ENCODE data around the gene ATP1B3. TPM values are rescaled to one million over a fixed set of nuclear protein-coding genes. Genes with fewer than 3 reads are reported as not detected.

Gene ATP1B3
- total RNA-seq, 1 experiment from 2014 or later: 250 TPM

DNA sequence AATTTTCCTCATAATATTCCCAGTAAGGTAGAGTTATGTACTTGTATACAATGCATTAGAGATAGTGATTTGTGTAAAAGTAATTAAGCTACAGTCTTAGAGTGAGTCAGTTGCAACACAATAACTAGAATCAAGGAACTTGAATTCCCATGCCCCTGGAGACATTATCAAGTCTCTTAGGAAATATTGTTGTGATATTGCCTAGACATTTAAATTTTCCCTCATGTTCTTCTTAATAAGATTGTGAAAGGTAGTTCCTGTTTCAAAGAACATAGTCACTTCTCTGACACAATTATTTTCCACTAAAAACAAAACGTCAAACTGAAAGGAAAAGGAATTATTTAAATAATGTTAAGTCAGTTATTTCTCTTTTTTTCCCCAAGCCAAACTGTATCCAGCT lies 13.0 kb upstream of the ATP1B3 start:
- Histone ChIP-seq H4K91ac (ENCODE audit: insufficient read length, low read depth, low read length) (no peak overlapping the region), H3K18ac (ENCODE audit: insufficient read length, low read depth, low read length) (no peak overlapping the region), H3K14ac (ENCODE audit: insufficient read depth, low read length) (no peak overlapping the region), H3K23ac (ENCODE audit: insufficient read length, low read depth, low read length) (no peak overlapping the region), H3K9ac (ENCODE audit: extremely low read depth, insufficient read length, low read length) (no peak overlapping the region), H3K56ac (ENCODE audit: insufficient read length, low read depth, low read length) (no peak overlapping the region), H3K4me1 (ENCODE audit: insufficient read depth, low read length) (no peaks in the 10 kb centered on the region), H3K27ac (ENCODE audit: insufficient read length, low read depth, low read length) (no peak overlapping the region), H2BK12ac (ENCODE audit: insufficient read length, low read depth, low read length) (no peak overlapping the region), H4K5ac (ENCODE audit: insufficient read length, low read depth, low read length) (no peak overlapping the region), H3K79me2 (ENCODE audit: insufficient read depth, low read length) (no peaks in the 10 kb centered on the region), H2BK120ac (ENCODE audit: low read depth, low read length, poor library complexity, severe bottlenecking) (no peak overlapping the region), H3K4ac (ENCODE audit: low read depth, low read length) (no peak overlapping the region), H3K27me3 (ENCODE audit: insufficient read depth, low read length) (no peaks in the 10 kb centered on the region), H2BK20ac (ENCODE audit: low read depth, low read length, poor library complexity, severe bottlenecking) (no peak overlapping the region), H3K23me2 (ENCODE audit: insufficient read length, low read depth, low read length, poor library complexity, severe bottlenecking) (no peaks in the 10 kb centered on the region), H3K9me3 (ENCODE audit: control insufficient read depth, low read depth, low read length) (no peaks in the 10 kb centered on the region), H2AK5ac (ENCODE audit: insufficient read length, low read length) (no peak overlapping the region), H3K79me1 (ENCODE audit: insufficient read depth, low read depth, low read length, poor library complexity, severe bottlenecking) (no peaks in the 10 kb centered on the region), H2AFZ (ENCODE audit: low read length) (no peak overlapping the region), H3K4me2 (ENCODE audit: insufficient read depth, insufficient read length, low read length) (no peak overlapping the region), H2BK5ac (ENCODE audit: insufficient read length, low read length) (no peak overlapping the region), H2BK15ac (ENCODE audit: low read depth, low read length) (no peak overlapping the region), H4K8ac (replicated peaks; ENCODE audit: insufficient read length, low read depth, low read length) (no peak overlapping the region), H3T11ph (ENCODE audit: low read length) (no peak overlapping the region), H4K20me1 (ENCODE audit: control insufficient read depth, insufficient read depth, insufficient read length) (no peaks in the 10 kb centered on the region)
- Mint-ChIP-seq H3K4me1 (peaks cover 0 to 9% of the 10 kb centered on the region in 2 experiments; a peak in 1 of 4 replicates), H3K36me3 (ENCODE audit: insufficient read depth in 1 of 3, low read depth in 3 of 3) (no peaks in the 10 kb centered on the region), H3K27ac (no peak overlapping the region), H3K27me3 (ENCODE audit: low read depth) (no peaks in the 10 kb centered on the region), H3K9me3 (no peaks in the 10 kb centered on the region), H3K4me3 (no peak overlapping the region)
- WGBS (ENCODE audit: extremely low coverage, insufficient read length, low lambda C conversion rate): no CpG with 5 or more reads among the region's 1 CpG
- TF ChIP-seq, protein P1, sequence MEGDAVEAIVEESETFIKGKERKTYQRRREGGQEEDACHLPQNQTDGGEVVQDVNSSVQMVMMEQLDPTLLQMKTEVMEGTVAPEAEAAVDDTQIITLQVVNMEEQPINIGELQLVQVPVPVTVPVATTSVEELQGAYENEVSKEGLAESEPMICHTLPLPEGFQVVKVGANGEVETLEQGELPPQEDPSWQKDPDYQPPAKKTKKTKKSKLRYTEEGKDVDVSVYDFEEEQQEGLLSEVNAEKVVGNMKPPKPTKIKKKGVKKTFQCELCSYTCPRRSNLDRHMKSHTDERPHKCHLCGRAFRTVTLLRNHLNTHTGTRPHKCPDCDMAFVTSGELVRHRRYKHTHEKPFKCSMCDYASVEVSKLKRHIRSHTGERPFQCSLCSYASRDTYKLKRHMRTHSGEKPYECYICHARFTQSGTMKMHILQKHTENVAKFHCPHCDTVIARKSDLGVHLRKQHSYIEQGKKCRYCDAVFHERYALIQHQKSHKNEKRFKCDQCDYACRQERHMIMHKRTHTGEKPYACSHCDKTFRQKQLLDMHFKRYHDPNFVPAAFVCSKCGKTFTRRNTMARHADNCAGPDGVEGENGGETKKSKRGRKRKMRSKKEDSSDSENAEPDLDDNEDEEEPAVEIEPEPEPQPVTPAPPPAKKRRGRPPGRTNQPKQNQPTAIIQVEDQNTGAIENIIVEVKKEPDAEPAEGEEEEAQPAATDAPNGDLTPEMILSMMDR (conservative IDR thresholded peaks at IDR 0.05): no peak
- no peak for DNase-seq

Data from H9 (cell line).